Muscle of leg (tissue), 16 donors: ENCODE results near the gene PLLP. TPM values are rescaled to one million over a fixed set of nuclear protein-coding genes. Genes with fewer than 3 reads are reported as not detected.

Experiments
- DNase-seq: peaks from one replicate; pipeline ENCODE4 v3.0.0; 2013
- H3K27ac ChIP-seq: one replicate; pipeline ENCODE4 v1.5.1; 2013; ENCODE audit warnings: mild to moderate bottlenecking, low read length, control low read depth
- H3K27me3 ChIP-seq: one replicate; pipeline ENCODE4 v1.6.1; 2013; ENCODE audit warnings: low read length; ENCODE audit not compliant: control insufficient read depth, insufficient read depth
- H3K36me3 ChIP-seq: one replicate; pipeline ENCODE4 v1.6.1; 2013; ENCODE audit warnings: low read length; ENCODE audit not compliant: control insufficient read depth, insufficient read depth
- H3K4me1 ChIP-seq: one replicate; pipeline ENCODE4 v1.6.1; 2013; ENCODE audit warnings: low read length; ENCODE audit not compliant: control insufficient read depth, insufficient read depth
- H3K4me3 ChIP-seq: one replicate; pipeline ENCODE4 v1.5.1; 2013; ENCODE audit warnings: low read length, control low read depth
- H3K9me3 ChIP-seq: replicated peaks from 2 replicates; pipeline ENCODE4 v1.6.1; 2013; ENCODE audit warnings: low read depth, low read length; ENCODE audit not compliant: control insufficient read depth
- WGBS: methylation state at CpG from one replicate; pipeline ENCODE4 v1.1.5; 2013; ENCODE audit warnings: missing lambda C conversion rate; ENCODE audit not compliant: insufficient coverage; 5-methylcytosine and 5-hydroxymethylcytosine counted together
- long read RNA-seq, 11 donors: transcript quantifications; one replicate each; lab custom pipeline, GENCODE V29; 2026
- polyA plus RNA-seq, 8 donors: library from polyadenylated mRNA; unstranded; fragments of 120-200 nt; gene quantifications; one replicate each; pipeline versions ENCODE4 v1.2.1 to v1.2.3, GENCODE V29; 2013; ENCODE audit warnings: inconsistent platforms in 1 of 8, low replicate concordance in 1 of 8; ENCODE audit not compliant: insufficient read length in 8 of 8, insufficient read depth in 1 of 8
- total RNA-seq: library from RNA; stranded (reverse); fragments of 120-200 nt; gene quantifications from one replicate; pipeline ENCODE4 v1.2.4, GENCODE V29; 2013

Gene PLLP
- total RNA-seq (0.40 TPM), polyA plus RNA-seq (1 to 10 TPM; 1.0 to 9.6 (median 2.1) TPM)
- long read RNA-seq, donor 1, result 0 reads
- long read RNA-seq, donor 2, partial matches to known transcripts, result 12 of 12 reads
- long read RNA-seq, donor 2, other reads (novel, unspliced or antisense), result 0 of 12 reads
- long read RNA-seq, donor 3, partial matches to known transcripts, result 0 of 25 reads
- long read RNA-seq, donor 3, other reads (novel, unspliced or antisense), result 23 of 25 reads
- long read RNA-seq, donor 4, result 0 reads
- long read RNA-seq, donor 5, result 0 reads
- long read RNA-seq, donor 6, result 0 reads
- long read RNA-seq, donor 7, partial matches to known transcripts, result 6 of 36 reads
- long read RNA-seq, donor 7, other reads (novel, unspliced or antisense), result 30 of 36 reads
- long read RNA-seq, donor 8, result 0 reads
- long read RNA-seq, donor 9, result 0 reads
- long read RNA-seq, donor 10, partial matches to known transcripts, result 89 of 90 reads
- long read RNA-seq, donor 10, other reads (novel, unspliced or antisense), result 0 of 90 reads
- long read RNA-seq, donor 11, result 0 reads

GRCh38 chr16:57284209-57284951 lies at the start of gene PLLP:
PLLP (minus strand) TSS chr16:57284672; CDS start chr16:57284540, 132 bp downstream.
- no peaks in the 10 kb centered on the region for H3K9me3 ChIP-seq
- peaks cover 58% of the 10 kb centered on the region for H3K27me3 ChIP-seq
- H3K27ac ChIP-seq, result no peak within 1 kb of the TSS
- no peaks in the 10 kb centered on the region for H3K36me3 ChIP-seq
- under 1% methylated on average over 95 of the region's 95 CpGs for WGBS
- H3K4me1 ChIP-seq, result peaks cover 16% of the 10 kb centered on the region
- peak; percentile 55 for DNase-seq
- peak within 1 kb of the TSS; percentile 47 for H3K4me3 ChIP-seq

GRCh38 chr16:57333402-57333801 lies 48.9 kb upstream of the PLLP start:
- DNase-seq, result no peak
- WGBS, result no CpG with 5 or more reads among the region's 1 CpG
- peaks cover 2% of the 10 kb centered on the region for H3K9me3 ChIP-seq
- no peaks in the 10 kb centered on the region for H3K4me1 ChIP-seq
- no peaks in the 10 kb centered on the region for H3K36me3 ChIP-seq
- peaks cover 3% of the 10 kb centered on the region for H3K27me3 ChIP-seq
- no peak overlapping the region for H3K4me3 ChIP-seq
- no peak overlapping the region for H3K27ac ChIP-seq

GRCh38 chr16:57331355-57331754 lies 46.9 kb upstream of the PLLP start:
- WGBS, result 86% methylated on average over 1 of the region's 3 CpGs
- Histone ChIP-seq H3K4me1 (no peaks in the 10 kb centered on the region), H3K4me3 (no peak overlapping the region), H3K36me3 (no peaks in the 10 kb centered on the region), H3K27ac (no peak overlapping the region), H3K9me3 (peaks cover 2% of the 10 kb centered on the region), H3K27me3 (peaks cover 3% of the 10 kb centered on the region)
- DNase-seq, result no peak

GRCh38 chr16:57329718-57330327 lies 45.4 kb upstream of the PLLP start:
- H3K4me3 ChIP-seq, result no peak overlapping the region
- DNase-seq, result no peak
- peaks cover 4% of the 10 kb centered on the region for H3K9me3 ChIP-seq
- no peaks in the 10 kb centered on the region for H3K36me3 ChIP-seq
- no peaks in the 10 kb centered on the region for H3K4me1 ChIP-seq
- no CpG with 5 or more reads among the region's 8 CpGs for WGBS
- H3K27me3 ChIP-seq, result peaks cover 3% of the 10 kb centered on the region
- no peak overlapping the region for H3K27ac ChIP-seq

GRCh38 chr16:57325458-57325857 lies 41.0 kb upstream of the PLLP start:
- no peaks in the 10 kb centered on the region for H3K27me3 ChIP-seq
- no peak overlapping the region for H3K27ac ChIP-seq
- no peaks in the 10 kb centered on the region for H3K4me1 ChIP-seq
- H3K4me3 ChIP-seq, result no peak overlapping the region
- no peaks in the 10 kb centered on the region for H3K36me3 ChIP-seq
- no peak for DNase-seq
- WGBS, result no CpG with 5 or more reads among the region's 1 CpG
- peaks cover 4% of the 10 kb centered on the region for H3K9me3 ChIP-seq

GRCh38 chr16:57324749-57325148 lies 40.3 kb upstream of the PLLP start:
- H3K27me3 ChIP-seq, result no peaks in the 10 kb centered on the region
- no peak overlapping the region for H3K4me3 ChIP-seq
- peaks cover 4% of the 10 kb centered on the region for H3K9me3 ChIP-seq
- H3K4me1 ChIP-seq, result no peaks in the 10 kb centered on the region
- no peak for DNase-seq
- WGBS, result no CpG with 5 or more reads among the region's 2 CpGs
- no peaks in the 10 kb centered on the region for H3K36me3 ChIP-seq
- no peak overlapping the region for H3K27ac ChIP-seq

- no peak overlapping the region for H3K27ac ChIP-seq
- no peak overlapping the region for H3K4me3 ChIP-seq
- H3K4me1 ChIP-seq, result peaks cover 12% of the 10 kb centered on the region
- no CpG with 5 or more reads among the region's 2 CpGs for WGBS
- H3K36me3 ChIP-seq, result no peaks in the 10 kb centered on the region
- no peak for DNase-seq
- no peaks in the 10 kb centered on the region for H3K27me3 ChIP-seq
- H3K9me3 ChIP-seq, result no peaks in the 10 kb centered on the region
Measured at GRCh38 chr16:57319646-57320045, 35.2 kb upstream of the PLLP start.

GRCh38 chr16:57318240-57318970 lies 33.9 kb upstream of the PLLP start:
- Histone ChIP-seq H3K27me3 (no peaks in the 10 kb centered on the region), H3K36me3 (no peaks in the 10 kb centered on the region), H3K4me3 (no peak overlapping the region), H3K4me1 (peaks cover 12% of the 10 kb centered on the region), H3K9me3 (no peaks in the 10 kb centered on the region), H3K27ac (no peak overlapping the region)
- 63% methylated on average over 8 of the region's 13 CpGs for WGBS
- DNase-seq, result no peak

- Histone ChIP-seq H3K4me1 (peaks cover 12% of the 10 kb centered on the region), H3K36me3 (no peaks in the 10 kb centered on the region), H3K9me3 (no peaks in the 10 kb centered on the region), H3K27ac (no peak overlapping the region), H3K27me3 (no peaks in the 10 kb centered on the region), H3K4me3 (no peak overlapping the region)
- WGBS, result 17% methylated on average over 1 of the region's 3 CpGs
- DNase-seq, result peak; percentile 75
Measured at GRCh38 chr16:57316390-57317017, 32.0 kb upstream of the PLLP start.
